Activated T-cell treated with anti-CD3 and anti-CD28 coated beads, Interleukin-2, amount 50 U/mL, for 72 hours (primary cell): Measurements from ENCODE around the gene GP1BB. TPM values are rescaled to one million over a fixed set of nuclear protein-coding genes. Genes with fewer than 3 reads are reported as not detected.

ENCODE experiments used
- ATAC-seq, 2 donors: fragments of 150-1000 bp; cut with Tn5 transposase; replicated peaks in 1 of 2; 2 replicates each; pipeline ENCODE4 v1.10.0; 2021; ENCODE audit warnings: moderate library complexity in 2 of 2, mild to moderate bottlenecking in 1 of 2
- DNase-seq, 2 donors: peaks; one replicate each; pipeline ENCODE4 v3.0.0; 2021 to 2022; ENCODE audit warnings: mixed read lengths in 1 of 2
- H3K27ac Mint-ChIP-seq: one replicate; pipeline ENCODE4 v1.8.0; 2022; ENCODE audit warnings: mild to moderate bottlenecking, moderate library complexity, mixed read lengths
- H3K27me3 Mint-ChIP-seq: one replicate; pipeline ENCODE4 v1.8.0; 2022; ENCODE audit warnings: low read depth, mixed read lengths
- H3K36me3 Mint-ChIP-seq, 2 donors: one replicate each; pipeline ENCODE4 v1.8.0; 2022; ENCODE audit warnings: mixed read lengths in 2 of 2, mild to moderate bottlenecking in 1 of 2; ENCODE audit not compliant: insufficient read depth in 2 of 2
- H3K4me1 Mint-ChIP-seq: one replicate; pipeline ENCODE4 v1.8.0; 2022; ENCODE audit warnings: low read depth, mixed read lengths
- H3K4me3 Mint-ChIP-seq, 2 donors: one replicate each; pipeline ENCODE4 v1.8.0; 2022; ENCODE audit warnings: mild to moderate bottlenecking in 2 of 2, mixed read lengths in 2 of 2, moderate library complexity in 2 of 2
- H3K9me3 Mint-ChIP-seq, 2 donors: one replicate each; pipeline ENCODE4 v1.8.0; 2022; ENCODE audit warnings: mixed read lengths in 2 of 2
- total RNA-seq, 2 donors: library from RNA; stranded (reverse); gene quantifications; one replicate each; pipeline ENCODE4 v1.2.3, GENCODE V29; 2022

Gene GP1BB
- total RNA-seq, 2 donors from 2014 or later: 0.17 TPM; not detected in 1

- no peaks in the 10 kb centered on the region for H3K4me1 Mint-ChIP-seq
- H3K27ac Mint-ChIP-seq: no peak overlapping the region
- H3K4me3 Mint-ChIP-seq: peak overlapping the region; percentile 70 to 74
- no peaks in the 10 kb centered on the region for H3K9me3 Mint-ChIP-seq
- ATAC-seq: no peak
- no peaks in the 10 kb centered on the region for H3K36me3 Mint-ChIP-seq
- peaks cover 7% of the 10 kb centered on the region for H3K27me3 Mint-ChIP-seq
- DNase-seq: no peak
These were observed 9.6 kb upstream of the GP1BB start for GRCh38 chr22:19713650-19714311.

DNA sequence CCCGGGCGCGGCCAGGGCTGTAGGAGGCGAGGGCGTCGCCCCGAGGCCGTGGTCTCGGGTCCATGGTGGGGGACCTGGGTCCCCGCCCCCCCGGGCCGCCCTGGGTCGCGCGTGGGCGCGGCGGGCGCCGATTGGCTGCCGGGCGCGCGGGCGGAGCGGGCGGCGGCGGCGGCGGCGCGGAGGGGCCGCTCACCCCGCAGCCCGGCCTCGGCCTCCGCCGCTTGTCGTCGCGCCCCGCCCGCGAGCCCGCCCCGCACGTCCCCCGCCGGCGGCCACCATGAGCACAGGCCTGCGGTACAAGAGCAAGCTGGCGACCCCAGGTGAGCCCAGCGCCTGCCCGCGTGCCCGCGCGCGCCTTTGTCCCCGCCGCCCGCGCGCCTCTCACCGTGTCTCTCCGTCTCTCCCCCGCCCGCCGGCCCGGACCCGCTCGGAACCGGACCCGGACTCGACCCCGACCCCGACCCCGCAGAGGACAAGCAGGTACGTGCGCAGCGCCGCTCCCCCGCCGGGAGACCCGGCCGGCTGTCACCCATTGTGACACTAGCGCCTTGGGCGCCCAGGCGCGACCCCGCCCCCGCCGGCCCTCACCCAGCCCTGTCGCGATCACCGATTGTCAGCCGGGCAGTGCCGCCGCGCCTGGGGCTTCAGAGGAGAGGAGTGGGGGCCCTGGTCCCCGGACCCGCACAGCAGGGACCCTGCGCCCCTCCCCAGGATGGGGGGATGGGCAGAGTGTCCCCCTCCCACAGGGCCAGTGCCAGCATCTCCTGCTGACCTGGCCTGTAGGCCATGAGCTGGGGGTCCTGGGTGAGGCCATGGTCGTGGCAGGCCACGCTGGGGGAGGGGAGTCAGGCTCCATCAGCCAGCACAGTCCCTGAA is 8.8 kb upstream of the GP1BB start, which contains the start of gene SEPTIN5:
SEPTIN5 (plus strand) TSS at position 192 of the 876 bp plus-strand sequence; CDS start at position 278, 86 bp downstream.
- H3K27me3 Mint-ChIP-seq: peaks cover 11% of the 10 kb centered on the region
- H3K4me1 Mint-ChIP-seq: peaks cover 5% of the 10 kb centered on the region
- H3K36me3 Mint-ChIP-seq: no peaks in the 10 kb centered on the region
- DNase-seq: no peak
- H3K9me3 Mint-ChIP-seq: no peaks in the 10 kb centered on the region
- peak; percentile 10 to 23 for ATAC-seq
- no peak within 1 kb of the TSS for H3K27ac Mint-ChIP-seq
- peak within 1 kb of the TSS; percentile 70 to 74 for H3K4me3 Mint-ChIP-seq

- Mint-ChIP-seq H3K27ac (no peak overlapping the region), H3K36me3 (no peaks in the 10 kb centered on the region), H3K4me3 (peak overlapping the region in 1 of 2 donors; percentile 66), H3K27me3 (peaks cover 17% of the 10 kb centered on the region), H3K9me3 (no peaks in the 10 kb centered on the region), H3K4me1 (peaks cover 5% of the 10 kb centered on the region)
- no peak for ATAC-seq
- no peak for DNase-seq
These were observed 8.0 kb upstream of the GP1BB start for GRCh38 chr22:19715188-19715930.

GRCh38 chr22:19716041-19716828 is 7.1 kb upstream of the GP1BB start:
- ATAC-seq: no peak
- H3K9me3 Mint-ChIP-seq: no peaks in the 10 kb centered on the region
- H3K27ac Mint-ChIP-seq: no peak overlapping the region
- H3K4me3 Mint-ChIP-seq: peak overlapping the region; percentile 24 to 37
- DNase-seq: no peak
- peaks cover 26% of the 10 kb centered on the region for H3K27me3 Mint-ChIP-seq
- no peaks in the 10 kb centered on the region for H3K36me3 Mint-ChIP-seq
- H3K4me1 Mint-ChIP-seq: peaks cover 5% of the 10 kb centered on the region

DNA sequence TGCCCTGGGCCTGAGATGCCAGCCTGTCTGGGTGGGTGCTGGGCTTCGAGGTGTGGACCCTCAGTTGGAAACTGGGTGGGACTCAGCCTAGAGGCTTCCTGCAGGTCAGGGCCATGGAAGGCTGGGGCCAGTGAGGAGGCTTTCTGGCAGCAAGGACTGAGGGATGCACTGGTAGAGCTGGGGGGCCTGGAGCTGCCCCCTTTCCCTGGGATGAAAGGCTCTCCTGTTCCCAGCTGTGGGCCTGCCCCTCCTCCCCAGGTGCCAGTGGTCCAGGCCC is 6.6 kb upstream of the GP1BB start:
- peak overlapping the region in 1 of 2 donors; percentile 24 for H3K4me3 Mint-ChIP-seq
- H3K27me3 Mint-ChIP-seq: peaks cover 29% of the 10 kb centered on the region
- H3K9me3 Mint-ChIP-seq: no peaks in the 10 kb centered on the region
- DNase-seq (no peak), ATAC-seq (no peak)
- H3K4me1 Mint-ChIP-seq: peaks cover 5% of the 10 kb centered on the region
- no peak overlapping the region for H3K27ac Mint-ChIP-seq
- no peaks in the 10 kb centered on the region for H3K36me3 Mint-ChIP-seq

- Mint-ChIP-seq H3K9me3 (no peaks in the 10 kb centered on the region), H3K4me3 (no peak overlapping the region), H3K4me1 (peaks cover 5% of the 10 kb centered on the region), H3K27ac (no peak overlapping the region), H3K27me3 (peaks cover 29% of the 10 kb centered on the region), H3K36me3 (no peaks in the 10 kb centered on the region)
- ATAC-seq: no peak
- DNase-seq: no peak
These were observed 6.2 kb upstream of the GP1BB start for GRCh38 chr22:19717181-19717580.

DNA sequence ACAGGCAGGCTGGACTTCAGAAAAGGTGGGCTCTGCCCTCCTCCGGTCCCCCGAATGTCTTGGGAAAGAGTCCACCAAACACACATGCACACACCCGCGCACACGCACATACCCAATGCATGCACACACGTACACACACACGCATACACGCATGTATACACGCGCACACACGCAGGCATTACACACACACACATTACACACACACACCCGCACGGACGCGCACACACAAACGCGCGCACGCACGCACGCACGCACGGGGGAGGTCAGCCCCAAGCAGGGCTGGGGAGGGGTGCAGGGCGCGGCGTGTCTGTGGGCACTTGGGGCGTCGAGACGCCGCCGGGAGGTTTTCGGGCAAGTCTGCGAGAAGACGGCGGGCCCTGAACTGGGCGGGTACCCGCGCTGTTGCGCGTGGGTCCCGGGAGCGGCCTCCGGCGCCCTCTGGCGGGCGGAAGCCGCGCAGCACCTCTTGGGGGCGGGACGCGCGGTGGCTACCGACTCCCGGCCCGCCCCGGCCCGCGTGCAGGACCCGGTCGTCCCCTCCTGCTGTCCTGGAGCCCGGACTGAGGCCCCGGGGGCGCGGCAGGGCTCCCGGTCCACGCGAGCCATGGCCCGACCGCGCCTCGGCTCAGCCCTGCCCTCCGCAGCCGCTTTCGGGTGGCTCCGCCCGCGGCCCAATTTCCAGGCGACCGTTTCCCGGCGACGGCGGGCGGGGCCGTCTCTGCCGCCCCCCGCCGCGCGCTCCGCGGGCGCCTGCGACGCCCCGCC is 5.5 kb upstream of the GP1BB start:
- Mint-ChIP-seq H3K27me3 (peaks cover 33% of the 10 kb centered on the region), H3K9me3 (no peaks in the 10 kb centered on the region), H3K36me3 (no peaks in the 10 kb centered on the region), H3K4me1 (peaks cover 5% of the 10 kb centered on the region), H3K27ac (no peak overlapping the region), H3K4me3 (peak overlapping the region; percentile 58 to 70)
- DNase-seq (peak; percentile 83 to 91), ATAC-seq (peak; percentile 89)

DNA sequence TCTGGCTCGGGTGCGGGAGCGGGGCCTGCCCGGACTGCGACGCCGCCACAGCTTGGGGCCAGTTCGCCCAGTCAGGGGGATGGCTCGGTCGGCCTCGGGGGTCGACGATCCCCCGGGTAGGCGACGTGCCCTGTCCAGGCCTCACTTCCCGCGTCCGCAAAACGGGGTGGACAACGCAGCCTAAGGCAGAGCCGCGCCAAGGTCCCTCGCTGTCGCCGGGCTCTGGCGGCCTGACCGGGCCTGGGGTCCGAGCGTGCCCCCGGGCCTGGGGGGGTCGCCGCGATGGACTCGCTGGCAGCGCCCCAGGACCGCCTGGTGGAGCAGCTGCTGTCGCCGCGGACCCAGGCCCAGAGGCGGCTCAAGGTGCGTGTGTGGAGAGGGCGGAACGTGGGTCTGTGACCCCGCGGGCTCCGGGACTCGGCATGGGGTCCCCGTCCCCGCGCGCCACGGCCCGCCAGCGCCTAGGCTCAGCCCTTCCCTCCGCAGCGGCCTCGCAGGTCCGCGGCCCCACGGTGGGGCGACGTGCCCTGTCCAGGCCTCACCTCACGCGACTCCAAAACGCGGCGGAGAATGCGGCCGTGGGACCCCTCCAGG is 4.8 kb upstream of the GP1BB start:
- Mint-ChIP-seq H3K36me3 (no peaks in the 10 kb centered on the region), H3K27ac (no peak overlapping the region), H3K9me3 (no peaks in the 10 kb centered on the region), H3K27me3 (peaks cover 36% of the 10 kb centered on the region), H3K4me1 (peaks cover 12% of the 10 kb centered on the region), H3K4me3 (peak overlapping the region; percentile 49)
- ATAC-seq (no peak), DNase-seq (no peak)

DNA sequence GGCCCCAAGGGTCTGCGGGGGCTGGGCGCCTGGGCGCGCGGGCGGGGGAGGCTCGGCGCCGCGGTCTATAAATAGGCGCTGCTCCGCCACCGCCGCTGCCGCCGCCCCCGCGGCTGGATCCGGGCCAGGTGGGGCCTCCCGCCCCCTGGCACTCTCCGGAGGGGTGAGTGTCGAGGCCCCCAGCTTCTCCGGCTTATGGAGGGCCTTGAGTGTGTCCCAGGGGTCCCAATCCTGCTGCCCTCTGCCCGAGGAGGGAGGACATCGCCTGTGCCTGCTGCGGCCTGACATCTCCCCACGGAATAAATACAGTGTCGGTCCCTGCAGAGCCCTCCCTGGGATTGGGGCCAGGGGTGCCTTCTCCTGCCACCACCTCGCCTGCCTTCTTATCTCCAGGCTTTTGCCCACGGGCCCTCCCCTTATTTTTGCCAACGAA is 4.3 kb upstream of the GP1BB start:
- Mint-ChIP-seq H3K27me3 (peaks cover 32% of the 10 kb centered on the region), H3K4me1 (peaks cover 13% of the 10 kb centered on the region), H3K4me3 (peak overlapping the region; percentile 74 to 75), H3K27ac (no peak overlapping the region), H3K9me3 (no peaks in the 10 kb centered on the region), H3K36me3 (no peaks in the 10 kb centered on the region)
- DNase-seq: no peak
- ATAC-seq: no peak

DNA sequence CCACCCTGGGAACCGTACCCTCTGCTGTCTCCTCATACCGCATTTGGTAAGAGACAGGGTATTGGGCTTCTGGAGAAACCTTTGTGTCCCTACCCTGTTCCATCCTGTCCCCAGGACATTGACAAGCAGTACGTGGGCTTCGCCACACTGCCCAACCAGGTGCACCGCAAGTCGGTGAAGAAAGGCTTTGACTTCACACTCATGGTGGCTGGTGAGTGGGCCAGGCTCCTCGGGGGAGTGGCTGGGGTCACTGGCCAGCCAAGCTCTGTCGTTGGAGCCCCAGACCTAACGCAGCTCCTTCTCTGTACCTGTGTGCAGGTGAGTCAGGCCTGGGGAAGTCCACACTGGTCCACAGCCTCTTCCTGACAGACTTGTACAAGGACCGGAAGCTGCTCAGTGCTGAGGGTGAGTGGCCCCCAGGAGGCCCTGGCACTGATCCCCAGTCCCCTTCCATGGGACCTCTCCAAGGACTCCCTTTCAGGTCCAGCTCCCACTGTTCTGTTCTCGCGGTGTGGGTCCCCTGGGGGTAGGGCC is 3.8 kb upstream of the GP1BB start:
- H3K27ac Mint-ChIP-seq: no peak overlapping the region
- H3K36me3 Mint-ChIP-seq: no peaks in the 10 kb centered on the region
- DNase-seq (no peak), ATAC-seq (no peak)
- peak overlapping the region; percentile 74 to 75 for H3K4me3 Mint-ChIP-seq
- H3K27me3 Mint-ChIP-seq: peaks cover 33% of the 10 kb centered on the region
- H3K9me3 Mint-ChIP-seq: no peaks in the 10 kb centered on the region
- H3K4me1 Mint-ChIP-seq: peaks cover 13% of the 10 kb centered on the region

DNA sequence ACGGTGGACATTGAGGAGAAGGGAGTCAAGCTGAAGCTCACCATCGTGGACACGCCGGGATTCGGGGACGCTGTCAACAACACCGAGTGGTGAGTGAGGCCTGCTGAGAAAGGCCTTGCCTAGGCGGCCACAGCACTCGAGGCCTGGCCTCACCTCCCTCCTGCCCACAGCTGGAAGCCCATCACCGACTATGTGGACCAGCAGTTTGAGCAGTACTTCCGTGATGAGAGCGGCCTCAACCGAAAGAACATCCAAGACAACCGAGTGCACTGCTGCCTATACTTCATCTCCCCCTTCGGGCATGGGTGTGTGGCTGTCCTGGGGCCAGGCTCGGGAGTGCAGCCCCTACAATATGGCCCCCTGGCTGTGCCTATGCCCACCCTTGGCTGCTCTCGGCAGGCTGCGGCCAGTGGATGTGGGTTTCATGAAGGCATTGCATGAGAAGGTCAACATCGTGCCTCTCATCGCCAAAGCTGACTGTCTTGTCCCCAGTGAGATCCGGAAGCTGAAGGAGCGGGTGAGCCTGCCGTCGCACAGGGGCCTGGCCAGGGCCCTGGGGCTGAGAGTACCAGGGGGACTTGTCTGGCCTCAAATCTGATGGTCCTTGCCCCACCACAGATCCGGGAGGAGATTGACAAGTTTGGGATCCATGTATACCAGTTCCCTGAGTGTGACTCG is 3.0 kb upstream of the GP1BB start:
- H3K27ac Mint-ChIP-seq: no peak overlapping the region
- no peaks in the 10 kb centered on the region for H3K9me3 Mint-ChIP-seq
- no peaks in the 10 kb centered on the region for H3K36me3 Mint-ChIP-seq
- ATAC-seq (no peak), DNase-seq (no peak)
- H3K4me1 Mint-ChIP-seq: peaks cover 13% of the 10 kb centered on the region
- no peak overlapping the region for H3K4me3 Mint-ChIP-seq
- peaks cover 41% of the 10 kb centered on the region for H3K27me3 Mint-ChIP-seq
